GM18511 (cell line): ENCODE results near the gene ARHGAP42.
"Not testable (repeated sequence)": the region's sequence is repeated elsewhere in the genome, so short reads cannot be mapped to it uniquely, and the experiment has no call there.

Source experiments
- ATAC-seq: cut with Tn5 transposase; IDR thresholded peaks from one replicate; pipeline ENCODE4 v1.9.1; 2021; ENCODE audit warnings: mild to moderate bottlenecking, moderate library complexity; ENCODE audit not compliant: unreplicated experiment

ARHGAP42 gene, protein sequence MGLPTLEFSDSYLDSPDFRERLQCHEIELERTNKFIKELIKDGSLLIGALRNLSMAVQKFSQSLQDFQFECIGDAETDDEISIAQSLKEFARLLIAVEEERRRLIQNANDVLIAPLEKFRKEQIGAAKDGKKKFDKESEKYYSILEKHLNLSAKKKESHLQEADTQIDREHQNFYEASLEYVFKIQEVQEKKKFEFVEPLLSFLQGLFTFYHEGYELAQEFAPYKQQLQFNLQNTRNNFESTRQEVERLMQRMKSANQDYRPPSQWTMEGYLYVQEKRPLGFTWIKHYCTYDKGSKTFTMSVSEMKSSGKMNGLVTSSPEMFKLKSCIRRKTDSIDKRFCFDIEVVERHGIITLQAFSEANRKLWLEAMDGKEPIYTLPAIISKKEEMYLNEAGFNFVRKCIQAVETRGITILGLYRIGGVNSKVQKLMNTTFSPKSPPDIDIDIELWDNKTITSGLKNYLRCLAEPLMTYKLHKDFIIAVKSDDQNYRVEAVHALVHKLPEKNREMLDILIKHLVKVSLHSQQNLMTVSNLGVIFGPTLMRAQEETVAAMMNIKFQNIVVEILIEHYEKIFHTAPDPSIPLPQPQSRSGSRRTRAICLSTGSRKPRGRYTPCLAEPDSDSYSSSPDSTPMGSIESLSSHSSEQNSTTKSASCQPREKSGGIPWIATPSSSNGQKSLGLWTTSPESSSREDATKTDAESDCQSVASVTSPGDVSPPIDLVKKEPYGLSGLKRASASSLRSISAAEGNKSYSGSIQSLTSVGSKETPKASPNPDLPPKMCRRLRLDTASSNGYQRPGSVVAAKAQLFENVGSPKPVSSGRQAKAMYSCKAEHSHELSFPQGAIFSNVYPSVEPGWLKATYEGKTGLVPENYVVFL

DNA sequence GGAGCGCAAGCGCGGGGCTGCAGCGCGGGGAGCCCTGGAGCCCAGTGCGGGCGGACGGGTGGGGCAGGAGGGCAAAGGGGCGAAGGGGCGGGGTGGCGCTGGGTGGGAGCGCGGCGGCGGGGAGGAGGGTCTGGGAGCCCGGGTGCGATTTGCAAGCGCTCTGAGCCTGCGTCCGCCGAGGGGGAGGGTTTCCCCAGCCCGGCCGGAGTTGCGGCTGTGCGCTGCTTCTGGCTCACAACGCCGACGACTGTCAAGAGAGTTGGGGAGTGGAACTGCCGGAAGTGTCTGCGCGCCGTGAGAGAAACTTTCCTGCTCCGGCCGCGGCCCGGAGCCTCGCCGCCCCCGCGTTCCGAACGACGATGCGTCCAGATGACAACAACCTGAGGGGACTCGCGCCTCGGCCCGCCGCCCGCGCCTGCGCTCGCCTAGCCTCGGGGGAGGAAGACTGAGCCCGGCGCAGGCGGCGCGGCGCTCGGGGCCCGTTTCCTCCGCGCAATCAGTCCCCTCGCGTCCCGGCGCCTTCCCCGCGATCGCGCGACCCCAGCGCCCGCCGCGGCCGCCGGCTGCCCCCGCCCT lies at the start of gene ARHGAP42:
Gene ARHGAP42 (plus strand): TSS at position 235 of the 576 bp plus-strand sequence. CDS start 391 bp downstream, outside the sequence.
- ATAC-seq: peak; percentile 80

DNA sequence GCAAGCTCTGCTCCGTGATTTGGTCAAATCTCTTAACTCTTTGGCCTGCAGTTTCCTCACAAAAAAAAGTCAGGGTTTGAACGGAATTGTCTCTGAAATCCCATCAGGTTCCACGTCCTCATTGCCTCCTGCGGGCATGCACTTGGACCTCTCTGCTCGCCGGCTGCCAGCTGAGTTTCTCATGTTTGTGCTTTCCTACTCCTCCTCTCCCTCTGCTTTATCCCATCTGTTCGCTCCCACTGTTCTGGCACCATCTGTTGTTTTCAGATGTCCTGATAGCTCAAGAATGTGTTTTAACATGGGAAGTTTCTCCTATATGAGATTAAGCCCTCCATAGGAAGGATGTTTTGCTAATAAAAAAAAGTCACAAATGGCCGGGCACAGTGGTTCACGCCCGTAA lies 49.4 kb upstream of the ARHGAP42 start:
- ATAC-seq: no peak

DNA sequence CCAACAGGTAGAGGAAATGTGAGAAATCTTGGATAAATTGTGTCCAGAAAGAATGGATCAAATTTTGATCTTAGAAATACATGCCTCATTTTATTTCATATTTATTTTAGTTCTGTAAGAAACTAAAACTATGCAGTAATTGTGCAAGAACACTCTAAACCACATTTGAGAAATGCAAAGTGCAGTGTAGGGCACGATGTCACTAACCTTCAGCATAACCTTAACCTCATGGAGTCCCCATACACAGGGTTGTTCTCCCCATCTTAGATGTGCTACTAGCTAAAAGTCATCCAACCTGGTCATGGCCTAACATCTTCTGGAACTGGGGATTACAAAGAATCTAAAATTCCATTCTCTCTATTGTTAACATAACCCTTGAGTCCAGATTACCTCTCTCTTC lies 48.4 kb upstream of the ARHGAP42 start:
- no peak for ATAC-seq

DNA sequence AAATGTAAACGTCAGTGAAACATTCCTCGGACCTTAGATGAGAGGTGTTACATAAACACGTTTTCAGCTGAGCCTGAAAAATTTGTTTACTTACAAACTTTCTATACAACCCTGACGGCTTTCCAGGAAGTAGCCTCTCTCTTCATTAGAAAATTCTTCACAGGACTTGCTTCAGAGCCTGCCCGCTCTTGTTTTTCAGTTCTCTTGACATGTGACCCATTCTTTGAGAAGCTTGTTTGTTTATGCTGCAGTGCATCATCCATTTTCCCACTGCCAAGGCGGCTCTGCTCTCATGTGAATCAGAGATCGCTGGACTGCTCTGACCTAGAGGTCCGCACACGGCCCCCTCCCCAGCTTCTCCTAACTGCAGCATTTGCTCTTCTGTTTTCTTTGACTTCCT lies 47.9 kb upstream of the ARHGAP42 start:
- no peak for ATAC-seq

DNA sequence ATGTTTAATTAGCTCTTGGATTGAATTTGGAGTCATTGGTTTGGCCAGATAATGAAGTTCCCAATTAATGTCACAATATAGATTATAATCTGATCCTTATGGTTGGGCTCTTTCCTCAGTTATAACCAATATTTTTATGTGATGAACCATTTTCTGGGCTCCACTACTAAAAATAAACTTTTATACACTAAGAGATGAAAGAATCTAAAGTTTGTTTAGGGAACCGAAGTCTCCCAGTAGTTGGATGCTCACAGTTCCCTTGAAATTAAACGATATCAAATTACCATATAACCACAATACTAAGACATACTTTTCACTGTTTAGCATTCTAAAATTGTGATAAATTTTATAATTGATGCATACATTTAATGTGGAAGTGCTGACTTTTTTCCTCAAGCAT lies 47.0 kb upstream of the ARHGAP42 start:
- no peak for ATAC-seq

DNA sequence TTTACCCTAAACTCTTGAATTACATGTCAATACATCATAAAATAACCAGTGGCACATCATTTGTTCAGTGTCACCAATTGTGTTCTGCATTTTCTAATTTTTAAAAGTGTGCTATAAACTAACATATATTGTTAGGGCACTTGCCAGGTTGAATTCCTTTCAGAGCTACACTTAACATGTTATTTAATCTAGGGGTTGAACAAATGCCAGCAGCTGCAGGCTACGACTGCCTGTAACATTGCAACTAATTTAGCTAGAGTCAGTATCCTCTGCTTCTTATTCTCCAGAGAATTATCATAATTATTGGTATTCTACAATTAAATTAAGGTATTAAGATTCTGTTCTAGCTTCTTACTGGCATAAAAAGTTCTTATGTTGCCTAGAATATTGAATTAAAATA lies 46.4 kb upstream of the ARHGAP42 start:
- no peak for ATAC-seq

DNA sequence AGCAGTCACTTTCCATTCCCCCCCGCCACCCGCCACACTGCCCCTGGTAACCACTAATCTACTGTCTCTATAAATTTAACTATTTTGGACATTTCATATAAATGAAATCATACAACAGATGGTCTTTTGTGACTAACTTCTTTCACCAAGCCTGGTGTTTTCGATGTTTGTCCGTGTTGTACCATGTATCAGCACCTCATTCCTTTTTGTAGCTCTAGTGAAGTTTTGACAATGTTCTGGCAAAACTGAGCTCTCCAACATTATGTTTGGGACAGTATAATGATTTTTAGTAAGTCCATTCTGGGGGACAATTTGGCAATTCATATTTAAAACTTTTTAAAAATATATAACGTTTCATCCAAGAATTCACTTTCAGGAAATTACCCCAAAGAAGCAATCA lies 45.6 kb upstream of the ARHGAP42 start:
- no peak for ATAC-seq

DNA sequence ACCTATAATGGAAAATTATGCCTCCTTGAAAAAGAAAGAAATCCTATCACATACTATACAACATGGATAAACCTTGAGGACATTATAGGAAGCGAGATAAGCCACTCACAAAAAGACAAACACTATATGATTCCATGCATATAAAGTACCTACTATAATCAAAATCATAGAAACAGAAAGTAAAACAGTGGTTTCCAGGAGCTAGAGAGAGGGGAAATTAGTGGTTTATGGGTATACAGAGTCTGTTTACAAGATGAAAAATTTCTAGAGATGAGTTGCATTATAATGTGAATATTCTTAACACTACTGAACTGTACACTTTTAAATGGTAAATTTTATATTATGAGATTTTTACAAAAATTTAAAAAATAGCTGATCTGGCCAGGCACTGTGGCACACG lies 40.5 kb upstream of the ARHGAP42 start:
- ATAC-seq: no peak

DNA sequence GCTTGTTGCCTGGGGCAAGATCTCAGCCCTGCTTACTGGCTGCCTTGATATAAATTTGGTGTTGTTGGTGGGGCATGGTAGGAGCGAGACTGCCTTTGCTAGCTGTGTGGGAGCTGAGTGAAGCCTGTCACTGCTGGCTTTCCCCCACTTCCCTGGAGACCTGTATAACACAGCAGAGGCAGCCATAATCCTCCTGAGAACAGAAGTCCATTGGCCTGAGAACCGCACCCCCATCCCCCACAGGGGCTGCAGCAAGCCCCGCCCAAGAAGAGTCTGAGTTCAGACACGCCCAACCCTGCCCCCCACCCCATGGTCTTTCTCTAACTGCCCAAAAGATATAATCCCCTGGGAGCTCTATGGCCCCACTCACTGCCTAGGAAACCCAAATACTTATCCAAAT lies 39.2 kb upstream of the ARHGAP42 start:
- ATAC-seq: no peak

DNA sequence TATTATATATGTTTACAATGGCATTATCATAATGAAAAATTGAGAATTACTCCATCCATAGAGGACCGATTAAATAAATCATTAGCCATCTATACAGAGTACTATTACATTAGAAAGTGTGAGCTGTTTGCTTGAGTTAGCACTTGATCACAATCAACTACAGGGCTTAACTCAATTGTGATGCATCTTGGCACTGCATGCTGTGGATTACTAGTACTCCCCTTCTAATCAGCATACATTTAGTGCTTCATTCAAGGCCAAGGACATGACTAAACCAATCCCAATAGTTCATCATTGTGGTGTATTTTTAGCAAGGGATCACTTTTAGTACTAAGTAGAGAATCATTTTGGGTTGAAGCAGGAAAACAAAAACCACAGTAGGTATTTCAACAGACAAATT lies 23.5 kb upstream of the ARHGAP42 start:
- no peak for ATAC-seq

DNA sequence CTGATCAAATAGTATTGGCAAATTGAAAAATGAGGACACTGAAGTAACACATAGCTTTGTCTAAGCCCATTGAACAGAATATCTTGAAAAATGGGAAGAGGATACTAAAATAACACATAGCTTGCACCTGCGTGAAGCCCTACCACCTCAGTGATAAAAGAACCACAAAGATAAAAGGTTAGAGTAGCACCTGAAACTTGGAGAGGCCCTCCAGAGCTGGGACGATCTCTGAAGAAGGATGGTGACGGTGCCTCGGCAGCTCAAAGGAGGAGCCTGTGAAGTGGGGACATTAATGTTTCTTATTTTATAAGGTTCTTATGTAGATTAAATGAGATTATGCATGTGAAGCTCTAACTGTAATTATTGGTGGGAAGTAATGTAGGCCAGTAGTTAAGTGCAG lies 23.1 kb upstream of the ARHGAP42 start:
- ATAC-seq: no peak

DNA sequence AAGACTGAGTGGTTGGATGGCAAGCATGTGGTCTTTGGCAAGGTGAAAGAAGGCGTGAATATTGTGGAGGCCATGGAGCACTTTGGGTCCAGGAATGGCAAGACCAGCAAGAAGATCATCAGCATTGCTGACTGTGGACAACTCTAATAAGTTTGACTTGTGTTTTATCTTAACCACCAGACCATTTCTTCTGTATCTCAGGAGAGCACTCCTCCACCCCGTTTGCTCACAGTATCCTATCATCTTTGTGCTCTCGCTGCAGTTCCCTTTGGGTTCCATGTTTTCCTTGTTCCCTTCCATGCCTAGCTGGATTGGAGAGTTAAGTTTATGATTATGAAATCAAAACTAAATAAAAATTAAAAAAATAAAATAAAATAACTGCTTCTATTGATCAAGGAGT lies 20.3 kb upstream of the ARHGAP42 start:
- not testable (repeated sequence) for ATAC-seq

DNA sequence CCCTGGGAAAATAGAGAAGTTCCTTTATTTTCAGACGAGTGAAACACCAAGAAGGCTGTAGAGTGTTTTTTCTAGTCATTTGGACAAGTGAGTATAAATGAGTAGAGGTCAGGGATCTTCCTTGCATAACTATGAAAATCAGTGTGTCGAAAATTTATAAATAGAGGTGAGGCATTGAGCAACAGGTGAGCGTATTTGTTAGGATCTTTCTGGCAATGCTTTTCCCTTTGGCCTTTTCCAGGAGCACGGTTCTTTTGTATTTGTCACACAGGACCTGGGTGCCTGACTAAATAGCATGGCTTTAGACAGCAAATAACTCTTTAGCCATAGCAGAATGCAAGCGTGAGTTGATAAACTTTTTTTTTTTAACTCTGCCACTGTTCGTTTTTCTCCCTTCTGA lies 19.6 kb upstream of the ARHGAP42 start:
- ATAC-seq: no peak

DNA sequence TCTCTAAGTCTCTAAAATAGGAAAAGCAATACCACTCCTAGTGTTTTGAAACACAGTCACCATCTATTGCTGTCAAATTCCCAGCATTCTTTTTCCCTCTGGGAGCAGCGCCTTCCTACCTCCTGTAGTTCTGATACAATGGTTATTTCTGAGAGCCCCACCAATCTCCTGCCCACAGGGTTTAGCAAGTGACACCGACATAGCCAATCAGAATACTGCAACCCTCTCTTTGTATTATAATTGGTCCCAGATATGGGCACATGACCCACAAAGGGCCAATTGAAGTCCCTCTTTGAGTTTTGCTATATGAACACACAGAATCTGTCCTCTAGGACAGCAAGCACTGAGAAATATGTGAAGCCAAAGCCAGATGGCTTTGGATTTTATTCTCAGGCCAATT lies 16.9 kb upstream of the ARHGAP42 start:
- no peak for ATAC-seq

DNA sequence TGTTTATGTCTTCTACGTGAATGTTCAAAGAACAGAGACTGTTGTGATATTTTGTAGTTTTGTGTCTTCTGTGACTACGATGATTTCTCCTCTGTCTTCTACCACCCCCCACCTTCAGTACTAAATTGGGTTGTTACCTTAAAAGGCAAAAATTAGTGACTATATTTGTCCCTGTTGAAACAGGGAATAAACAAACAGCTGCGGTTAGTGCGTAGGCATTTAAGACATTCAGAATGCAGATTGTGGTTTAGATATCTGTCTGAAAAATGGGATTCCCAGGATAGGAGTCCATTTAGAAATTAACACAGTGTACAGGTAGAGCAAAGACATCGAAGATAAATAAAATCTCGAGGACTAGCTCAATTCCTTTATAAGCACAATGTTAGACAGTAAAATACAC lies 15.6 kb upstream of the ARHGAP42 start:
- no peak for ATAC-seq

DNA sequence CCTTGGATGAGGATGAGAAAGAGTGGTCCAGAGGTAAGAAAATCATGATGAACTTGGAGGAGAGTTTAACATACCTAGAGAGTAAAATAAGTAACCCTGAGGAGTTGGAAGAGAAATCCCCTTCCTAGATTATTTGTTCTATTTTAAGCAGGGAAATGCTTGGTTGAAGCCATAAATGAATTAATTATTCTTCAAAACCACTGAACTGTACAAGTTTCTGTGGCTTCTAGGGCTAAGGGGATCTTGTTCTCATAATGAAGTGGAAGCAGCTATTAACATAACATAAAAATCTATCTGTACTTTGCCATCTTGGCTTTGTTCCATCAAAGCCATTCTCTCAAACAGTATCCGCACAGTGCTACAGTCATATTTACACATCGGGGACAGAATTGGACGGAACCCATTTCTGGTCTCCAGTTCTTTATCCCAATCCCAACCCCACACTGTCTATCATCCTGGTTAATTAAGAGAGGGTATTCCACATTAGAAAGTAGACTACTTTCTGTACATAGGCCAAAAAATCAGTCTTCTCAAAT lies 14.5 kb upstream of the ARHGAP42 start:
- no peak for ATAC-seq

DNA sequence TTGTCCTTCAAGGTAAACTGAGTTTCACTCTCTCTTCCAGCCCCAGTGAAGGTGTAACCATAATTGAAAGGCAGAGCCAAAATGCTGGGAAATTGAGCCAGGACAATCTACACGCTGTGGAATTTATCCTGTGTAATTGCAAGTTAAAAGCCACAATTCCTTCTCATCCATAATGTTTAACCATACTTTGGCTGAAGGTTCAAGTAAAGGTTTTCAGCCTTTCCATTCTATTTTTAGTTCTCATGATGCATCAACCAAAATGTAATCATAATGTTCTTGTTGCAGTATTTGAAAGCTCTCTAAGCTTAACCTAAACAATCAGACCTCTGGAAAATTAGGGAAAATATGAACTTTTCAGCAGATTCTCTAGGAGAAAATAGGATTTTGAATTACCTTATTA lies 14.0 kb upstream of the ARHGAP42 start:
- ATAC-seq: no peak

DNA sequence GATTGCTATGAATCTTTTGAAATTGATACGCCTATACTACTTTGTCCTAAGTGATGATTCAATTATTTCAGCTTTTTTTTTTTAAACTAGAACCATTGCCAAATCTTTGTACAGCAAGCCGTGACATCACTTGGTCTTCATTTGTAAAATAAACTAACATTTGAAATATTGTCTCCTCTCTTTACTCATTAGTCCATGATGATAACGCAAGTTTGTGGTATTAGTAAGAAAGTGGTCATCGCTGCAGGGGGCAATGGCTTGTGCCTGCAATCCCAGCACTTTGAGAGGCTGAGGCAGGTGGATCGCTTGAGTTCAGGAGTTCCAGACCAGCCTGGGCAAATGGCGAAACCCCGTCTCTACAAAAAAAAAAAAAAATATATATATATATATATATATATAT lies 12.9 kb upstream of the ARHGAP42 start:
- ATAC-seq: no peak

DNA sequence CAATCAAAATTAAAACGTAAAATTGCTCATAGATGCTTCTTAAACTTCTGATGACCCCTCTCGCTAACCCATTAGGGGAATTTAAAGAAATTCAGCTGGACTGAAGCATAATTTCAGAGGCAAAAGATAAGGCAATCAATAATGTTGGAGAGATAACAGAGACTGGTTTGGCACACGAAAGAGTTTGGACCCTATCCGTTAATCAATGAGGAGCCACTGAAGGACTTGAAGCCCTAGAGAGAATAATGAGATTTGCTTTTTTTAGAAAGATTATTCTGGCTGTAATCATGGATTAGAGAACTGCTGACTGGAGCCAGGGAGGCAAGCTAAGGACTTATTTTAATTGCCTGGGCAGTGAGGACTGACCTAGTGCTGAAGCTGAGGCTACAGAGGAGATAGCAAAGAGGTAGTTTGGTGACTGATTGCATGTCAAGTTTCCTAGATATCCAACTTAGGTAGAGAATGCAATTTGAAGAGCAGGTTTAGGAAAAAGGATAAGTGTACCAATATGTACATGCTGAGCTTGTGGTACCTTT lies 11.9 kb upstream of the ARHGAP42 start:
- no peak for ATAC-seq

DNA sequence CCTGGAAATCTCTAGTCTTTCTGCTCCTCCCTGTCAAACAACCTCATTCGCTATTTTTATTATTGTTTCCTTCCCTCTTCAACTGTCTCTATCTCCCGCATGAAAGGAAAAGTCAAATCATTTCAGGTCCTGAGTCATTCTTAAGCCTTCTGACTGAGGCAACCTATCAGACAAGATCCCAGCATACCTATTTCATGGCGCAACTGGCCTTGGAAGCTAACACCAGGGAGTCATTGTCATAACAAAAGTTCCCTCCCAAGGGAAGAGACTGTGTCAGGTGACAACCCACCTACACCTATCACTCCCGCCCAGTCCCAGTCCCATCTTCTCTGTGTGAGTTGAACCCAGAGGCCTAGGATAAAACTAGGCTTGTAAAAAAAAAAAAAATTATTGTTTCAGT lies 10.2 kb upstream of the ARHGAP42 start:
- ATAC-seq: no peak

DNA sequence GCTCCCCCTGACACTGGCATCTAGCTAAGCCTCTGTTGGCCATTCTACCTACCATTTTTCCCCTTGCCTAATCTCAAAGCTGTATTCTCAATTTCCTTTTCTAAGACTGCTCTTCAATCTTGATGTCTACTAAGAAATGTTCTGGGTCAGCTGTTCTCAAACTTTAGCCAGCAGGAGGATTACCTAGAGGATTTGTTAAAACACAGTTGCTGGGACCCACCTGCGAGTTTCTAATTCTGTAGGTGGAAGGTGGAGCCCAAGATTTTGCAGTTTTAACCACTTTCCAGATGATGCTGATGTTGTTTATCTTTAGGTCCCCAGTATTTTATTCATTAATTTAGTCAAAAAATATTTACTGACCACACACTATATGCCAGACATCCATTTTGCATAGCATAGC lies 9.3 kb upstream of the ARHGAP42 start:
- ATAC-seq: no peak
